Parathyroid adenoma (tissue), 2 donors: ENCODE data around the gene NKAIN2.
"Not testable (repeated sequence)": the region's sequence is repeated elsewhere in the genome, so short reads cannot be mapped to it uniquely, and the experiment has no call there.

Experiments used
- H2AFZ ChIP-seq: fragments of 300-600 bp; sonication (generic); one replicate; pipeline ENCODE4 v1.7.0; 2017; ENCODE audit warnings: antibody characterized with exemption, mild to moderate bottlenecking
- H3K27ac ChIP-seq: fragments of 300-600 bp; sonication (generic); one replicate; pipeline ENCODE4 v1.7.0; 2017
- H3K27me3 ChIP-seq: fragments of 300-600 bp; sonication (generic); one replicate; pipeline ENCODE4 v1.7.0; 2017; ENCODE audit warnings: low read length; ENCODE audit not compliant: control insufficient read depth, insufficient read depth
- H3K36me3 ChIP-seq: fragments of 300-600 bp; sonication (generic); one replicate; pipeline ENCODE4 v1.7.0; 2017; ENCODE audit warnings: low read length; ENCODE audit not compliant: control insufficient read depth, insufficient read depth
- H3K4me1 ChIP-seq: fragments of 300-600 bp; sonication (generic); one replicate; pipeline ENCODE4 v1.7.0; 2017; ENCODE audit warnings: control low read depth
- H3K4me2 ChIP-seq: fragments of 300-600 bp; sonication (generic); one replicate; pipeline ENCODE4 v1.7.0; 2017; ENCODE audit warnings: low read length
- H3K4me3 ChIP-seq: fragments of 300-600 bp; sonication (generic); one replicate; pipeline ENCODE4 v1.7.0; 2017; ENCODE audit warnings: low read depth, low read length
- H3K79me2 ChIP-seq: fragments of 300-600 bp; sonication (generic); one replicate; pipeline ENCODE4 v1.7.0; 2017; ENCODE audit warnings: control low read depth
- H3K9ac ChIP-seq: fragments of 300-600 bp; sonication (generic); one replicate; pipeline ENCODE4 v1.7.0; 2017; ENCODE audit warnings: mild to moderate bottlenecking
- H3K9me3 ChIP-seq: fragments of 300-600 bp; sonication (generic); one replicate; pipeline ENCODE4 v1.7.0; 2017; ENCODE audit warnings: low read length; ENCODE audit not compliant: control insufficient read depth
- CTCF ChIP-seq: fragments of 300-600 bp; sonication (generic); IDR thresholded peaks from one replicate; pipeline ENCODE4 v1.7.0; 2017; ENCODE audit warnings: antibody characterized with exemption, mild to moderate bottlenecking
- donor health status: primary hyperparathyroidism.

NKAIN2 gene

DNA sequence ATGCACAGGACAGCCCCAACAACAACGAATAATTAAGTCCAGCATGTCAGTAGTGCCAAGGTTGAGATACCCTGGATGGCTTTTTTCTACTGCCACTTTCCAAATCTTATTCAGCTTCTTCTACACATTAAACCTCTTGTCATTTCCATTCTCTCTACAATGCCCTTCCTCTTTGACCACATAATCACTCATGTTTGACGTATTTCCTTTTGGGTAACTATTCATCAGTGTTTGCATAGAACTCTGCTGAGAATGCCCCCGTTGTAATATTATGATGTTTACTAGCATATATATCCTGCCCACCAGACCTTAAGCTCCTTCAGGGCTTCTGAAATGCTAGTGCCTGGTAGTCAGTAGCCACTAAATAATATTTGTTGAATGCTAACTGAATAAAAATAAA is 643.3 kb downstream of the NKAIN2 start:
- no peak overlapping the region for H3K4me3 ChIP-seq
- no peak for TF ChIP-seq CTCF
- H3K9ac ChIP-seq = no peak overlapping the region
- H3K27me3 ChIP-seq = no peaks in the 10 kb centered on the region
- no peak overlapping the region for H2AFZ ChIP-seq
- no peaks in the 10 kb centered on the region for H3K9me3 ChIP-seq
- no peak overlapping the region for H3K27ac ChIP-seq
- H3K4me1 ChIP-seq = no peaks in the 10 kb centered on the region
- no peaks in the 10 kb centered on the region for H3K36me3 ChIP-seq
- H3K4me2 ChIP-seq = no peak overlapping the region
- H3K79me2 ChIP-seq = no peaks in the 10 kb centered on the region

DNA sequence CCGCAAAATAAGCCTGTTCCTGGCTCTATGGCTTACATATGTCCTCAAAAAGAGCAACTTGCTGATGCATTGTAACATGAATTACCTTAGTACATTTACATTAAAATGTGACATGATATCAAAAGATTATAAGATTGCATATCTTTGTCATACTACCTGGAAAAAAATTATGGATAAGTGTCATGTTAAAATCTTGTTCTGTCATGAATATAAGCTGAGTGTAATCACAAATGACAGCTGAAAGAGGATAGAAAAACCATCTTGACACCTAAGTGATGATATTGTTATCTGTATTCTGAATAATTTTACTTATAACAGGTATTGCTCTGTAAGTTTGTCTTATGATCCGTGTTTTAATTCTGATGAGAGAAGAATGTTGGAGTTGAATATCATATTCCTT is 655.6 kb downstream of the NKAIN2 start:
- Histone ChIP-seq H3K79me2 (no peaks in the 10 kb centered on the region), H3K9me3 (no peaks in the 10 kb centered on the region), H3K27me3 (no peaks in the 10 kb centered on the region), H3K27ac (no peak overlapping the region), H2AFZ (no peak overlapping the region), H3K4me1 (no peaks in the 10 kb centered on the region), H3K4me2 (no peak overlapping the region), H3K36me3 (no peaks in the 10 kb centered on the region), H3K9ac (no peak overlapping the region), H3K4me3 (no peak overlapping the region)
- no peak for TF ChIP-seq CTCF

- Histone ChIP-seq H3K4me3 (no peak overlapping the region), H3K9me3 (no peaks in the 10 kb centered on the region), H3K27me3 (no peaks in the 10 kb centered on the region), H3K36me3 (no peaks in the 10 kb centered on the region), H3K27ac (no peak overlapping the region), H3K4me2 (no peak overlapping the region), H3K4me1 (no peaks in the 10 kb centered on the region), H2AFZ (no peak overlapping the region), H3K9ac (no peak overlapping the region), H3K79me2 (no peaks in the 10 kb centered on the region)
- TF ChIP-seq CTCF = no peak
Measured at GRCh38 chr6:124462750-124463149, 659.1 kb downstream of the NKAIN2 start.

- Histone ChIP-seq H3K4me3 (no peak overlapping the region), H3K79me2 (no peaks in the 10 kb centered on the region), H3K36me3 (no peaks in the 10 kb centered on the region), H3K9me3 (no peaks in the 10 kb centered on the region), H2AFZ (no peak overlapping the region), H3K27me3 (no peaks in the 10 kb centered on the region), H3K27ac (no peak overlapping the region), H3K4me2 (no peak overlapping the region), H3K9ac (no peak overlapping the region), H3K4me1 (no peaks in the 10 kb centered on the region)
- no peak for TF ChIP-seq CTCF
Measured at GRCh38 chr6:124463271-124463670, 659.6 kb downstream of the NKAIN2 start.

DNA sequence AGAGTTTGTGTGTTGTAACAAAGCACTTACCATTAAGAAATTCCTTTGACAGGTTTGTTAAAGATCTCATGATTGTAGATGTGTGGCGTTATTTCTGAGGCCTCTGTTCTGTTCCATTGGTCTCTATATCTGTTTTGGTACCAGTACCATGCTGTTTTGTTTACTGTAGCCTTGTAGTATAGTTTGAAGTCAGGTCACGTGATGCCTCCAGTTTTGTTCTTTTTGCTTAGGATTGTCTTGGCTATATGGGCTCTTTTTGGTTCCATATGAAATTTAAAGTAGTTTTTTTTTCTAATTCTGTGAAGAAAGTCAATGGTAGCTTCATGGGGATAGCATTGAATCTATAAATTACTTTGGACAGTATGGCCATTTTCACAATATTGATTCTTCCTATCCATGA is 660.9 kb downstream of the NKAIN2 start:
- not testable (repeated sequence) for H3K36me3 ChIP-seq, H3K27me3 ChIP-seq, H3K79me2 ChIP-seq, H3K4me1 ChIP-seq, H3K4me3 ChIP-seq, H2AFZ ChIP-seq, H3K9ac ChIP-seq, H3K4me2 ChIP-seq, H3K9me3 ChIP-seq, H3K27ac ChIP-seq
